GM21529 (cell line): ENCODE data around the gene ANKDD1A.

ENCODE experiments used
- ATAC-seq: cut with Tn5 transposase; IDR thresholded peaks from one replicate; pipeline ENCODE4 v1.9.1; 2021; ENCODE audit not compliant: unreplicated experiment

ANKDD1A gene

GRCh38 chr15:64921711-64922110 lies 10.0 kb downstream of the ANKDD1A start:
- no peak for ATAC-seq

- ATAC-seq: no peak
Observed at GRCh38 chr15:64923546-64923945, 11.8 kb downstream of the ANKDD1A start.

GRCh38 chr15:64925335-64926330 lies 13.9 kb downstream of the ANKDD1A start:
- ATAC-seq: no peak

GRCh38 chr15:64926661-64927060 lies 15.0 kb downstream of the ANKDD1A start:
- ATAC-seq: no peak

- no peak for ATAC-seq
Observed at GRCh38 chr15:64928626-64929220, 17.0 kb downstream of the ANKDD1A start.

- ATAC-seq: peak; percentile 83
Observed at GRCh38 chr15:64930019-64930652, 18.4 kb downstream of the ANKDD1A start.

GRCh38 chr15:64930778-64931371 lies 19.2 kb downstream of the ANKDD1A start:
- no peak for ATAC-seq

GRCh38 chr15:64931381-64931780 lies 19.7 kb downstream of the ANKDD1A start:
- ATAC-seq: no peak

- no peak for ATAC-seq
Observed at GRCh38 chr15:64934023-64934422, 22.3 kb downstream of the ANKDD1A start.

- no peak for ATAC-seq
Observed at GRCh38 chr15:64938192-64938591, 26.5 kb downstream of the ANKDD1A start.

GRCh38 chr15:64942356-64942755 lies 30.7 kb downstream of the ANKDD1A start:
- no peak for ATAC-seq

GRCh38 chr15:64943512-64944225 lies 32.0 kb downstream of the ANKDD1A start:
- no peak for ATAC-seq

- ATAC-seq: no peak
Observed at GRCh38 chr15:64944961-64945360, 33.3 kb downstream of the ANKDD1A start.

GRCh38 chr15:64947211-64947610 lies 35.5 kb downstream of the ANKDD1A start:
- ATAC-seq: no peak

GRCh38 chr15:64948916-64949315 lies 37.2 kb downstream of the ANKDD1A start:
- ATAC-seq: no peak

GRCh38 chr15:64949383-64950186 lies 37.9 kb downstream of the ANKDD1A start:
- ATAC-seq: no peak

- no peak for ATAC-seq
Observed at GRCh38 chr15:64950888-64951287, 39.2 kb downstream of the ANKDD1A start.

GRCh38 chr15:64951777-64952418 lies 40.2 kb downstream of the ANKDD1A start:
- no peak for ATAC-seq

GRCh38 chr15:64954395-64954794 lies 42.7 kb downstream of the ANKDD1A start:
- ATAC-seq: no peak
